ENCODE data around the gene SLC17A9. TPM values are rescaled to one million over a fixed set of nuclear protein-coding genes. Genes with fewer than 3 reads are reported as not detected.

Gene SLC17A9
- total and polyA plus RNA-seq, 4 donors = 0.69 to 2.4 (median 1.3) TPM

DNA sequence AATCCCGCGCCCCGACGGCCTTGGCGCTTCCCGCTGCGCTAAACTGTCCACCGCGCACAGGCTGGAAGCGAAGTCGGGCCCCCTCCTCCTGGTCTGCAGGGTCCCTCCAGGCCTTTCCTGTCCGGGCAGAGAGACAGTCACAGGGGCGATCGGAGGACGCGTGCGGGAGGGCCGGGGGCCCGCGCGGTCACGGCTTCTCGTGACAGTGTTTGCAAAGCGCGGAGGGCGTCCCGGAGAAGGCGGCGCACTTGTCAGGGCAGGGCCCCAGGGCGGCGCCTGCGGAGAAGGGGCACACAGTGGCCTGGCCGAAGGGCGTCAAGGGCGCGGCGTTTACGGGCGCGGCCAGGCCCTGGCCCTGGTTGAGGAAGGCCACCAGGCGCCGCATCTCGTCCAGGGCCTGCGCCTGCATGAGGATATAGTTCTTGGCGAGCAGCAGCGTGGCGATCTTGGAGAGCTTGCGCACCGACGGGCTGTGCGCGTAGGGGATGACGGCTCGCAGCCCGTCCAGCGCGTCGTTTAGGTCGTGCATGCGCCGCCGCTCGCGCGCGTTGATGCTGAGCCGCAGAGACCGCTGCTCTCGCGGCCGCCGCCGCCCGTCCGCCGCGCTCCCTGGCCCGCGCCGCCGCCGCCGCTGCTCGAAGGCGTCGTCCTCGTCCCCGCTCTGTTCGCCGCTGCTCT is 53.5 kb downstream of the SLC17A9 start:
- no peak overlapping the region for H3K4me3 ChIP-seq (ENCODE audit: low read depth, low read length)
- peaks cover 89% of the 10 kb centered on the region for H3K27me3 ChIP-seq (ENCODE audit: control insufficient read depth, insufficient read depth, low read length)
- under 1% methylated on average over 90 of the region's 90 CpGs for WGBS (ENCODE audit: insufficient coverage)
- H3K36me3 ChIP-seq (ENCODE audit: control insufficient read depth, insufficient read depth, low read length) = no peaks in the 10 kb centered on the region
- H3K4me1 ChIP-seq (ENCODE audit: control insufficient read depth, insufficient read depth, low read length) = peaks cover 39% of the 10 kb centered on the region
- H3K9me3 ChIP-seq (ENCODE audit: control insufficient read depth, insufficient read depth, low read length) = no peaks in the 10 kb centered on the region
- H3K27ac ChIP-seq (ENCODE audit: low read depth, low read length) = no peak overlapping the region
- DNase-seq (ENCODE audit: low read depth in 4 of 6, low spot score in 6 of 6) = peak in 1 of 6 donors; percentile 42

DNA sequence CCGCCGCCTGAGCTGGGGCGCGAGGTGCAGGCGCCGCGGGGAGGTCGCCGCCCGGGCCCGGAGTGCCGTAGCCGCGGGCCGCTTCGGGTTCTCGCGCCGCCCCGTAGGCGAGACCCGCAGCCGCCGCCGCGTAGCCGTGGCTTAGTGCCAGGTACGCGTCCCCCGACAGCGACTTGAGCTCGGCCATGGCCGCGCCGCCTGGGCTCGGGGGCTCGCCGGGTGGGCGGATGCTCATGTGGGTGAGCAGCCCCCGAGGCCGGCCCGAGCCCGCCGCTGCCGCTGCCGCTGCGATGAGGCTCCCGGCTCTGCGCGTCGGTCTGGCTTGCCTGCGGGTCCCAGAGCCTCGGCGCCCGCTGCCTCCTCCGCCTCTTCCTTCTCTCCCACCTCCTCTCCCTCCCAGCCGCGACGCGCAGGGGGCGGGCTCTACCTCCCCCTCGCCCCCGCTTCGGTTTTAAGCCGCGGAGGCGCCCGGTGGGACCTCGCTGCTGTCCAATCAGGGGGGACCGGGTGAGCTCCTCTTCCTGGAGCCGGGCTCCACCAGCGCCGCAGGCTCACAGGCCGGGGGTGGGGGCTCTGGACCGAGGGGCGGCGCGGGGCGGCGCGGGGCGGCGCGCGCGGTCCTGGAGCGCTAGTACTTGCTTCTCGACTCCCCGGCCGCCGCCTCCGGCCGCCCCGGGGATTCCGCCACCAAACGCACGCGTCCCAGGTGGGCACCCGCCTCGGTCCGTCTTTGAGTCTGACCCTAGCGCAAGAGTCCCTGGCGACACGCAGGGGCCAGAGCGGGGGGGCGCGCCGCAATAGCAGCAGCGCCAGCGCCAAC is 54.2 kb downstream of the SLC17A9 start, which contains the start of gene BHLHE23:
Gene BHLHE23, minus strand, starts transcription at position 425 of the 820 bp plus-strand sequence. Its CDS starts 190 bp downstream, at position 235.
- under 1% methylated on average over 110 of the region's 110 CpGs for WGBS (ENCODE audit: insufficient coverage)
- Histone ChIP-seq H3K4me3 (ENCODE audit: low read depth, low read length) (no peak within 1 kb of the TSS), H3K36me3 (ENCODE audit: control insufficient read depth, insufficient read depth, low read length) (no peaks in the 10 kb centered on the region), H3K27ac (ENCODE audit: low read depth, low read length) (no peak within 1 kb of the TSS), H3K9me3 (ENCODE audit: control insufficient read depth, insufficient read depth, low read length) (no peaks in the 10 kb centered on the region), H3K27me3 (ENCODE audit: control insufficient read depth, insufficient read depth, low read length) (peaks cover 94% of the 10 kb centered on the region), H3K4me1 (ENCODE audit: control insufficient read depth, insufficient read depth, low read length) (peaks cover 39% of the 10 kb centered on the region)
- peak in 2 of 6 donors; percentile 51 to 77 for DNase-seq (ENCODE audit: low read depth in 4 of 6, low spot score in 6 of 6)

DNA sequence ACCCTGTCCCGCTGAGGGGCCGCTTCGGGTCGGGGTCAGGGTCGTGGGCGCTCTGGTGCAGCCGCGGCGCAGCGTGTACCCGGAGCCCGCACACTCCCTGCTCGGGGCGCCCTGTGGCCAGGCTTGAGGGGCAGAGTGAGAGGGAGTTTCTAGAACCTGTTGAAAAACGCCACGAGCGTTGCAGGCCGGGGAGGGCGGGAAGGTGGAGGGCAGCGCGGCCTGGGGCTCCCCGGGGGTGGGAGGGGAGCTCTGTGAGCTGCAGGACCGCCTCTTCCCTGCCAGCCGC is 54.8 kb downstream of the SLC17A9 start:
- Histone ChIP-seq H3K4me3 (ENCODE audit: low read depth, low read length) (no peak overlapping the region), H3K27ac (ENCODE audit: low read depth, low read length) (no peak overlapping the region), H3K9me3 (ENCODE audit: control insufficient read depth, insufficient read depth, low read length) (no peaks in the 10 kb centered on the region), H3K36me3 (ENCODE audit: control insufficient read depth, insufficient read depth, low read length) (no peaks in the 10 kb centered on the region), H3K4me1 (ENCODE audit: control insufficient read depth, insufficient read depth, low read length) (peaks cover 39% of the 10 kb centered on the region), H3K27me3 (ENCODE audit: control insufficient read depth, insufficient read depth, low read length) (peaks cover 90% of the 10 kb centered on the region)
- no peak for DNase-seq (ENCODE audit: low read depth in 4 of 6, low spot score in 6 of 6)
- WGBS (ENCODE audit: insufficient coverage) = 2% methylated on average over 23 of the region's 24 CpGs

DNA sequence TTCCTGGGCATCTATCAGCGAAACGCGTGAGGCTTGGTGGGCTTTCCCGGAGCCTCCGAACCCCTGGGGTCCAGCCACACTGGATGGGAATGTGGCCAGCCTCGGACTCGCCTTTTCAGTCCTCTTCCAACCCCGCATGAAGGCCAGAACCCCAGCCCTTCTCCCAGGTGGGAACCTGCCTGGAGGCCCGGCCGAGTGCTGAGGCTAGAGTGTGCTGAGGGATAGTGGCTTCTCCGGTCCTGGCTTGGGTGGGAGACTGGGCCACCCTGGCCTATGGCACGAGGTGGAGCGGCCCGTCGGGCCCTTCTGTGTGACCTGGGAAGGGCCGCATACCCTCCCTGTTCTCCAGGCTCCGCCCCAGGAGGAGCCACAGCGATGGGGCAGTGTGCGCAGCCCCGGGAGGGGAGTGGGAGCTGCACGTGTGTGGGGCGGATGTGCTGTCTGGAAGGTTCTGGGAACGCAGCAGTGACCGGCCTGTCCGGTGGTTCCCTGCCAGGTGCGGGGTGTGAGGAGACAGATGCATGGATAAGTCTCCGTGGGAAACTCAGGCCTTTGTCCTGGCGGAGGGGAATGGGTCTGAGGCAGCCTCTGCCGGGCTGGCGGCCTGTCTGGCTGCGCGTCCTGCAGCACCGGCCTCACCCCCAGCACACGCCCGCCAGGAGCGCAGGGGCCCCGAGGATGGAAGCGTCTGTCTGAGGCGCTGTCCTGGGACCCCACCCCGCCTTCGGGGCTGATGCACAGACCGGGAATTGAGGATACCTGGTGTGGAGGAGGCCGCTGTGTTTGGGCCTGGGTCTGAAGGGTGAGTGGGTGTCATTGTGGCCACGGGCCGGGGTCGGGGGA is 55.4 kb downstream of the SLC17A9 start:
- WGBS (ENCODE audit: insufficient coverage) = 11% methylated on average over 46 of the region's 46 CpGs
- H3K36me3 ChIP-seq (ENCODE audit: control insufficient read depth, insufficient read depth, low read length) = no peaks in the 10 kb centered on the region
- peaks cover 39% of the 10 kb centered on the region for H3K4me1 ChIP-seq (ENCODE audit: control insufficient read depth, insufficient read depth, low read length)
- no peak overlapping the region for H3K4me3 ChIP-seq (ENCODE audit: low read depth, low read length)
- DNase-seq (ENCODE audit: low read depth in 4 of 6, low spot score in 6 of 6) = no peak
- no peaks in the 10 kb centered on the region for H3K9me3 ChIP-seq (ENCODE audit: control insufficient read depth, insufficient read depth, low read length)
- H3K27me3 ChIP-seq (ENCODE audit: control insufficient read depth, insufficient read depth, low read length) = peaks cover 90% of the 10 kb centered on the region
- H3K27ac ChIP-seq (ENCODE audit: low read depth, low read length) = no peak overlapping the region

DNA sequence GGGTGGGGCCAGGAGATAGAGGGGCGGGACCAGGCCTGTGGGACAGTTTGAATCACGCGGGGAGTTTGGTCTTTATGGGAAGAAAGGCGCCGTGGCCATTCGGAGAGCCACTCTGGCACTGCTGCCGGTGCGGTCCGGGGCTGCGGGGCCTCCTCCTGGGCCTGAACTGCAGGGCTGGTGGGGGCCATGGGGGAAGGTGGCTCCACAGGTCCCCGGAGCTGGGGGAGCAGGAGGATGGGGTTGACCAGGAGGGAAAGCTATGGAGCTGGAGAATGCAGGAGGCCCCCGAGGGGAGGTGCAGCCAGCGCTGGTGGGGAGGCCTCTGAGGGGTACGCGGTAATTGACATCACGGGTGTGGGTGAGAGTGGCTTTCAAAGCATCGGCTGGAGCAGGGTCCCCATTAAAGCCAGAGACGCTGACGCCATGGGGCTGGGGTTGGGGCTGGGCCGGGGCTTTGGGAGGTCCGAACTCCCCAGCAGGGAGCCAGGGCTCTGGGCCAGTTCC is 56.1 kb downstream of the SLC17A9 start:
- no peak overlapping the region for H3K4me3 ChIP-seq (ENCODE audit: low read depth, low read length)
- no peak overlapping the region for H3K27ac ChIP-seq (ENCODE audit: low read depth, low read length)
- H3K4me1 ChIP-seq (ENCODE audit: control insufficient read depth, insufficient read depth, low read length) = peaks cover 39% of the 10 kb centered on the region
- no peak for DNase-seq (ENCODE audit: low read depth in 4 of 6, low spot score in 6 of 6)
- peaks cover 87% of the 10 kb centered on the region for H3K27me3 ChIP-seq (ENCODE audit: control insufficient read depth, insufficient read depth, low read length)
- 4% methylated on average over 21 of the region's 21 CpGs for WGBS (ENCODE audit: insufficient coverage)
- no peaks in the 10 kb centered on the region for H3K36me3 ChIP-seq (ENCODE audit: control insufficient read depth, insufficient read depth, low read length)
- H3K9me3 ChIP-seq (ENCODE audit: control insufficient read depth, insufficient read depth, low read length) = no peaks in the 10 kb centered on the region

DNA sequence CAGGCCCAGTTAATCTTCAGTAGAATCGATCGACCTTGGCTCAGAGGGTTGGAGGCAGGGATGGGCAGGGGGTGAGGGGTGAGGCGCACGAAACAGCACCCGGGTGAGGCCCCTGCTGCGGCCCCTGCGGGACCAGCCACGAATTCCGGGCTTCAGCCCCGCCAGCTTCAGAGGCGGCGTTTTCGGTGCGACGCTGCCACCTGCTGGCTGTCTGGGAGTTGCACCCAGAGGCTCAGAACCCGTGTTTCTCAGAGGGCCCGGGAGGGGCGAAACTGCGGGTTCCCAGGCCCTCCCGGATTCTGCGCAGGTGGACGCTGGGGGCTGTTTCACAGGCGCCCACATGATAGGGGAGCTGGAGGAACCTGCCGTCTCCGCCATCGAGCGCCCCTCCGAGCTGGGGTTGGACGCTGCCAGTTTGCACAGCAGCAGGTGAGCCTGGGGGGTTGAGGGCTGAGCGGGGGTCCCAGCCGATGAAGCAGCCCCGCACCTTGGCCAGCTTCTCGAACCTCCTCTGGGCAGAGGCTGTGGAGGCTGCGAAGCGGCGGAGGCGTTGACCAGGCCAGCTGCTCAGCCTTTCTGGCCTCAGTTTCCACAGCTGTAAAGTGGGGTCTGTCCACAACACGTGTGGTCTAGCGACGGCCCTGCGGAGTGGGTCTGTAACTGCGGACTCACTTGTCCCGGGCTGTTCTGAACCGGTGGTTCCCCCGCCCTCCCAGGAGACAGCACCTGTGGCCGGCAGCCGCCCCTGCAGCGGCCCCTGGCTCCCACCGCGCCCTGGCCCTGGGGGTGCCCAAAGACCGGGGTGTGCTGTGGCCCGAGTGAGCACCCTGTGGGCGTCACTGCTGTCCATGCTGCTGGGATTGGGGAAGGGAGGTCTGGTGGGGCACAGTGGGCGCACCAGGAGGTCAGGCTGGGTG is 56.8 kb downstream of the SLC17A9 start:
- Histone ChIP-seq H3K4me1 (ENCODE audit: control insufficient read depth, insufficient read depth, low read length) (peaks cover 39% of the 10 kb centered on the region), H3K27ac (ENCODE audit: low read depth, low read length) (no peak overlapping the region), H3K9me3 (ENCODE audit: control insufficient read depth, insufficient read depth, low read length) (peaks cover 3% of the 10 kb centered on the region), H3K27me3 (ENCODE audit: control insufficient read depth, insufficient read depth, low read length) (peaks cover 90% of the 10 kb centered on the region), H3K36me3 (ENCODE audit: control insufficient read depth, insufficient read depth, low read length) (no peaks in the 10 kb centered on the region), H3K4me3 (ENCODE audit: low read depth, low read length) (no peak overlapping the region)
- 6% methylated on average over 53 of the region's 54 CpGs for WGBS (ENCODE audit: insufficient coverage)
- DNase-seq (ENCODE audit: low read depth in 4 of 6, low spot score in 6 of 6) = peak in 4 of 6 donors; percentile 43 to 87 (median 68)

DNA sequence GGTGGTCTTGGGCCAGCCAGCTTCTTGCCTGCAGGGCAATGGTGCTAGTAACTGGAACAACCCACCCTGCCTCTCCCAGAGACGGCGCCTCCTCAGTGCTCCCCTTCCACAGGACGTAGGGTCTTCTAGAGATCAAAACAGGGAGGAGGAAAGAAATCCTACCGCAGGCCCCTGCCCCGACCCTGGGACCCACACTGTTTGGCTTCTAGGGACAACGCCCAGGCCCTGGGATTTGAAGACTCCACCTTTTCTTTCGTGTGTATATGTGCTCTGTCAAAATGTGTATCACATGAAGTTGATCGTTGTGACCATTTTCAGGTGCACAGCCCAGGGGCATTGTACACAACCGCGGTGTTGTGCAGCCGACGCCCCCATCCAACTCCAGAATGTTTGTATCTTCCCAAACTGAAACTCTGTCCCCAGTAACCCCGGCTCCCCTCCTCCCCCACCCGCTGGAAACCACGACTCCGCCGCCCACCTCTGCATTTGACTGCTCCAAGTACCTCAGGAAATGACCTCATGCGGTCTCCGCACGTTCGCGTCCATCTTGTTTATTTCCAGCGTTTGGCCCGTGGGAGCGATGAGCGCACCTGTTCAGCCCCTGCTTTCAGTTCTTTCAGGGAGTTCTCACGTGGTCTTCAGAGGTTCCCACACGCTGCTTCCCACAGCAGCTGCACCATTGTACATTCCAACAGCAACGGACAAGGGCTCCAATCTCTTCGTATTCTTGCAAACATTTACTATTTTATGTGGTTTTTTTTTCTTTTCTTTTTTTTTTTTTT is 57.7 kb downstream of the SLC17A9 start:
- Histone ChIP-seq H3K4me1 (ENCODE audit: control insufficient read depth, insufficient read depth, low read length) (peaks cover 45% of the 10 kb centered on the region), H3K27ac (ENCODE audit: low read depth, low read length) (no peak overlapping the region), H3K9me3 (ENCODE audit: control insufficient read depth, insufficient read depth, low read length) (peaks cover 3% of the 10 kb centered on the region), H3K27me3 (ENCODE audit: control insufficient read depth, insufficient read depth, low read length) (peaks cover 90% of the 10 kb centered on the region), H3K36me3 (ENCODE audit: control insufficient read depth, insufficient read depth, low read length) (no peaks in the 10 kb centered on the region), H3K4me3 (ENCODE audit: low read depth, low read length) (no peak overlapping the region)
- no peak for DNase-seq (ENCODE audit: low read depth in 4 of 6, low spot score in 6 of 6)
- WGBS (ENCODE audit: insufficient coverage) = 16% methylated on average over 22 of the region's 30 CpGs

DNA sequence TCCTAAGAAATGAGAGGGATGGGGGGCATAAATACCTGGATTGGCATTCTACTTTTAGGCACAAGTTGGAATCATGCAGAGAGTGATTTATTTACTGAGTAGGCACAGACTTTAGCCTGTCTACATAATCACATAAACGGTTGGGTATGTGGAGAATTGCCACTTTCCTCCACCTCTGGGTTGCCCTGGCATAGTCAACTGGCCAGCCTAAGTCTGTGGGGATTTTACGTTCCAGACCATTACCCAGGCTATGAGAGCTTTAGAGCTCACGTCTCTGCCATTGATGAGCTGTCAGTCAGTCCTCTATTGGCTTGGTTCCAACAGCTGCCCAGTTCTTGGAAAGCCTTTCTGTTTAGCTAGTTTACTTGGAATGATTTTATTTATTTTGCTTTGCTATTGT is 59.3 kb downstream of the SLC17A9 start:
- no peaks in the 10 kb centered on the region for H3K36me3 ChIP-seq (ENCODE audit: control insufficient read depth, insufficient read depth, low read length)
- WGBS (ENCODE audit: insufficient coverage) = 25% methylated on average over 2 of the region's 3 CpGs

More for the DNA sequence above, 59.3 kb downstream of the SLC17A9 start:
- DNase-seq (ENCODE audit: low read depth in 4 of 6, low spot score in 6 of 6) = peak in 1 of 6 donors; percentile 57
- Histone ChIP-seq H3K9me3 (ENCODE audit: control insufficient read depth, insufficient read depth, low read length) (peaks cover 3% of the 10 kb centered on the region), H3K4me3 (ENCODE audit: low read depth, low read length) (no peak overlapping the region), H3K27me3 (ENCODE audit: control insufficient read depth, insufficient read depth, low read length) (peaks cover 86% of the 10 kb centered on the region), H3K4me1 (ENCODE audit: control insufficient read depth, insufficient read depth, low read length) (peaks cover 45% of the 10 kb centered on the region), H3K27ac (ENCODE audit: low read depth, low read length) (no peak overlapping the region)

Data from spinal cord (tissue), 10 donors.